SK-N-SH (cell line): ENCODE results near the gene FOSB. TPM values are rescaled to one million over a fixed set of nuclear protein-coding genes. Genes with fewer than 3 reads are reported as not detected.

Source experiments
- CTCF ChIA-PET: fragments of 300-600, 350-600 bp; formaldehyde crosslinking; extraction: SDS; loops from one replicate; lab custom pipeline; 2021; lab: Yijun Ruan, JAX
- POLR2A ChIA-PET: fragments of 350-600 bp; sonication (Branson Sonifier 250); formaldehyde crosslinking; extraction: SDS; loops from one replicate; lab custom pipeline; 2020; ENCODE audit warnings: antibody characterized with exemption, inconsistent platforms; lab: Yijun Ruan, JAX
- DNase-seq: peaks from one replicate; pipeline ENCODE4 v3.0.0; 2012
- H2AFZ ChIP-seq: fragments of 200-600 bp; sonication (generic); 2 replicates; pipeline ENCODE4 v1.8.1; 2016; ENCODE audit warnings: antibody characterized with exemption, mild to moderate bottlenecking, low read depth
- H3F3A ChIP-seq: fragments of 200-600 bp; sonication (generic); replicated peaks from 2 replicates; pipeline ENCODE3; 2016; ENCODE audit warnings: antibody characterized with exemption, mild to moderate bottlenecking; ENCODE audit not compliant: insufficient read depth
- H3K27ac ChIP-seq, 2 experiments: fragments of 200-500 bp in 1 of 2; fragments of 200-600 bp in 1 of 2; sonication (Bioruptor generic) in 1 of 2; sonication (generic), shearing (Covaris generic) in 1 of 2; 2 replicates each; pipeline versions ENCODE4 v1.5.1 to v1.6.1; 2014 to 2016; ENCODE audit warnings: low read depth in 2 of 2, inconsistent platforms in 1 of 2, low read length in 1 of 2, mild to moderate bottlenecking in 1 of 2, mixed read lengths in 1 of 2
- H3K27me3 ChIP-seq: fragments of 200-600 bp; sonication (generic), shearing (Covaris generic); 2 replicates; pipeline ENCODE4 v1.6.1; 2016; ENCODE audit warnings: mixed run types; ENCODE audit not compliant: insufficient read depth
- H3K36me3 ChIP-seq, 2 experiments: fragments of 200-500 bp in 1 of 2; fragments of 200-600 bp in 1 of 2; sonication (Bioruptor generic) in 1 of 2; sonication (generic) in 1 of 2; replicated peaks in 1 of 2; 2 replicates each; pipeline versions ENCODE3 to v1.5.1; 2014 to 2016; ENCODE audit warnings: low read length in 1 of 2, mild to moderate bottlenecking in 1 of 2; ENCODE audit not compliant: insufficient read depth in 2 of 2, control insufficient read depth in 1 of 2
- H3K4me1 ChIP-seq, 2 experiments: fragments of 200-500 bp in 1 of 2; fragments of 200-600 bp in 1 of 2; sonication (Bioruptor generic) in 1 of 2; sonication (generic), shearing (Covaris generic) in 1 of 2; 2 replicates each; pipeline versions ENCODE4 v1.5.1 to v1.6.1; 2014 to 2016; ENCODE audit warnings: low read depth in 1 of 2, low read length in 1 of 2, mixed run types in 1 of 2; ENCODE audit not compliant: insufficient read depth in 2 of 2, control insufficient read depth in 1 of 2
- H3K4me2 ChIP-seq: fragments of 200-600 bp; sonication (generic), shearing (Covaris generic); 2 replicates; pipeline ENCODE4 v1.6.1; 2017; ENCODE audit warnings: mixed run types
- H3K4me3 ChIP-seq, 2 experiments: fragments of 200-500 bp in 1 of 2; fragments of 200-600 bp in 1 of 2; sonication (Bioruptor generic) in 1 of 2; sonication (generic), shearing (Covaris generic) in 1 of 2; 2 replicates each; pipeline versions ENCODE4 v1.5.1 to v1.8.1; 2014 to 2016; ENCODE audit warnings: low read depth in 2 of 2, inconsistent platforms in 1 of 2, low read length in 1 of 2, mild to moderate bottlenecking in 1 of 2, mixed read lengths in 1 of 2, moderate library complexity in 1 of 2
- H3K79me2 ChIP-seq: fragments of 200-600 bp; sonication (generic); 2 replicates; pipeline ENCODE4 v1.8.1; 2017; ENCODE audit warnings: mild to moderate bottlenecking; ENCODE audit not compliant: insufficient read depth
- H3K9ac ChIP-seq: fragments of 200-600 bp; sonication (generic); 2 replicates; pipeline ENCODE4 v1.6.1; 2017; ENCODE audit warnings: mixed run types
- H3K9me2 ChIP-seq: fragments of 200-600 bp; sonication (generic); 2 replicates; pipeline ENCODE4 v1.6.1; 2017; ENCODE audit warnings: mixed run types
- H3K9me3 ChIP-seq: fragments of 200-600 bp; sonication (generic); 2 replicates; pipeline ENCODE4 v1.6.1; 2017; ENCODE audit warnings: mixed run types, mild to moderate bottlenecking, moderate library complexity
- H4K20me1 ChIP-seq: fragments of 200-600 bp; sonication (generic); 2 replicates; pipeline ENCODE4 v1.6.1; 2017; ENCODE audit warnings: mild to moderate bottlenecking, mixed run types; ENCODE audit not compliant: insufficient read depth
- CHD2 ChIP-seq: fragments of 150-350 bp; IDR thresholded peaks from 2 replicates; pipeline ENCODE4 v1.6.1; 2018; ENCODE audit warnings: low read length; ENCODE audit not compliant: partially characterized antibody
- CTCF ChIP-seq: fragments of 200-600 bp; sonication (generic); IDR thresholded peaks from 2 replicates; pipeline ENCODE4 v1.6.1; 2017; ENCODE audit warnings: antibody characterized with exemption, mild to moderate bottlenecking, moderate library complexity
- ELF1 ChIP-seq: IDR thresholded peaks from 2 replicates; pipeline ENCODE4 v1.4.0; 2012
- EP300 ChIP-seq, 2 experiments: IDR thresholded peaks; 2 replicates each; pipeline versions ENCODE4 v1.4.0 to v1.6.1; 2012; ENCODE audit warnings: borderline replicate concordance in 1 of 2, low read depth in 1 of 2, low read length in 1 of 2
- EZH2phosphoT487 ChIP-seq: fragments of 200-600 bp; sonication (generic); IDR thresholded peaks from 2 replicates; pipeline ENCODE4 v1.6.1; 2017; ENCODE audit warnings: low read depth, mixed run types, mild to moderate bottlenecking, antibody characterized with exemption, moderate library complexity, borderline replicate concordance
- FOSL2 ChIP-seq: IDR thresholded peaks from 2 replicates; pipeline ENCODE4 v1.4.0; 2012; ENCODE audit warnings: low read depth, mild to moderate bottlenecking, moderate library complexity, borderline replicate concordance
- FOXJ3 ChIP-seq: sonication (generic); formaldehyde crosslinking; IDR thresholded peaks from 2 replicates; pipeline ENCODE4 v1.5.1; 2020; ENCODE audit warnings: mild to moderate bottlenecking, missing genetic modification reagents
- FOXM1 ChIP-seq: IDR thresholded peaks from 2 replicates; pipeline ENCODE4 v1.4.0; 2012; ENCODE audit warnings: low read depth, mild to moderate bottlenecking
- GABPA ChIP-seq: IDR thresholded peaks from 2 replicates; pipeline ENCODE4 v1.4.0; 2012; ENCODE audit warnings: low read depth, mild to moderate bottlenecking
- GATA2 ChIP-seq: sonication (generic); formaldehyde crosslinking; IDR thresholded peaks from 2 replicates; pipeline ENCODE4 v1.5.0; 2020; ENCODE audit warnings: mild to moderate bottlenecking, missing genetic modification reagents
- IRF3 ChIP-seq: fragments of 150-350 bp; IDR thresholded peaks from 2 replicates; pipeline ENCODE4 v1.6.1; 2016; ENCODE audit warnings: mild to moderate bottlenecking, low read depth, low read length
- JUND ChIP-seq: IDR thresholded peaks from 2 replicates; pipeline ENCODE4 v1.4.0; 2012
- MEF2A ChIP-seq: IDR thresholded peaks from 2 replicates; pipeline ENCODE4 v1.4.0; 2012; ENCODE audit warnings: low read depth, borderline replicate concordance
- MXI1 ChIP-seq: IDR thresholded peaks from 2 replicates; pipeline ENCODE4 v1.6.1; 2012; ENCODE audit warnings: mild to moderate bottlenecking, low read depth, low read length, improper control_type of control experiment
- NRF1 ChIP-seq: IDR thresholded peaks from 2 replicates; pipeline ENCODE4 v1.6.1; 2012; ENCODE audit warnings: low read depth, mild to moderate bottlenecking, low read length
- POLR2AphosphoS5 ChIP-seq: IDR thresholded peaks from 2 replicates; pipeline ENCODE4 v1.6.1; 2012; ENCODE audit warnings: low read depth, low read length
- RAD21 ChIP-seq: IDR thresholded peaks from 2 replicates; pipeline ENCODE4 v1.6.1; 2012; ENCODE audit warnings: mild to moderate bottlenecking, low read length
- REST ChIP-seq: IDR thresholded peaks from 2 replicates; pipeline ENCODE4 v1.6.1; 2012; ENCODE audit warnings: mild to moderate bottlenecking, low read depth, low read length, moderate library complexity
- TAF1 ChIP-seq: IDR thresholded peaks from 2 replicates; pipeline ENCODE4 v1.6.1; 2012; ENCODE audit warnings: low read depth, mild to moderate bottlenecking, low read length, moderate library complexity, borderline replicate concordance
- USF2 ChIP-seq: fragments of 150-350 bp; IDR thresholded peaks from 2 replicates; pipeline ENCODE4 v1.6.1; 2017; ENCODE audit warnings: antibody characterized with exemption, low read length, low read depth, borderline replicate concordance
- WGBS: methylation state at CpG from one replicate; pipeline ENCODE4 v1.1.6; 2017; ENCODE audit warnings: low lambda C conversion rate; 5-methylcytosine and 5-hydroxymethylcytosine counted together
- polyA plus RNA-seq, 3 experiments: library from polyadenylated mRNA; depleted of rRNA; stranded (reverse); fragments of >200 nt; gene quantifications; 2 replicates each; pipeline ENCODE4 v1.2.3, GENCODE V29; 2012

The FOSB gene
- polyA plus RNA-seq, 1 of the 3 experiments (the other 2 are of a cell fraction), result 78.2 TPM

GRCh38 chr19:45445139-45445538, 22.7 kb upstream of the FOSB start:
- H3K79me2 ChIP-seq, result no peaks in the 10 kb centered on the region
- 100% methylated on average over 4 of the region's 4 CpGs for WGBS
- H3K4me3 ChIP-seq, result no peak overlapping the region
- H4K20me1 ChIP-seq, result no peaks in the 10 kb centered on the region
- no peaks in the 10 kb centered on the region for H3K9me3 ChIP-seq
- H3K4me2 ChIP-seq, result no peak overlapping the region
- DNase-seq, result no peak
- H3K4me1 ChIP-seq, result peaks cover 5 to 17% of the 10 kb centered on the region in 2 experiments; a peak in 1 of 4 replicates
- CTCF ChIA-PET, result interaction anchor here (1.5 to 15.0 kb wide), 3 partner anchors 14 to 28 kb away, joined by 3 to 870 read pairs (median 4); partner anchors contain the start of gene FOSB
- H3K27me3 ChIP-seq, result no peaks in the 10 kb centered on the region
- H3F3A ChIP-seq, result peaks cover 31% of the 10 kb centered on the region
- H2AFZ ChIP-seq, result no peak overlapping the region
- no peak for TF ChIP-seq POLR2AphosphoS5
- TF ChIP-seq GATA2 (CRISPR knock-in tag), result no peak
- no peak for TF ChIP-seq EZH2phosphoT487
- no peak for TF ChIP-seq IRF3
- TF ChIP-seq GABPA, result no peak
- TF ChIP-seq USF2, result no peak
- TF ChIP-seq MXI1, result no peak
- no peak for TF ChIP-seq FOXM1
- TF ChIP-seq JUND, result no peak
- TF ChIP-seq FOXJ3, result no peak
- TF ChIP-seq NRF1, result no peak
- TF ChIP-seq RAD21, result no peak
- no peak for TF ChIP-seq MEF2A
- no peak for TF ChIP-seq TAF1
- TF ChIP-seq FOSL2, result no peak
- TF ChIP-seq EP300 (IDR thresholded peaks at IDR 0.05; ENCODE audit: borderline replicate concordance in 1 of 2, low read depth in 1 of 2, low read length in 1 of 2), result no peak
- no peak for TF ChIP-seq REST
- no peak for TF ChIP-seq ELF1
- no peak for TF ChIP-seq CTCF
- TF ChIP-seq CHD2, result no peak
- H3K27ac ChIP-seq, result peak overlapping the region in 1 of 2 experiments; percentile 69; a peak in 1 of 4 replicates
- no peaks in the 10 kb centered on the region for H3K9me2 ChIP-seq
- POLR2A ChIA-PET, result interaction anchor here (0.7 kb wide), 1 partner anchor 40 kb away, joined by 3 read pairs; no protein-coding TSS in a partner anchor
- no peak overlapping the region for H3K9ac ChIP-seq
- H3K36me3 ChIP-seq, result no peaks in the 10 kb centered on the region
